Activated naive CD4-positive, alpha-beta T cell (primary cell): ENCODE results near the gene PIK3IP1.

Source experiments
- DNase-seq, 4 experiments: peaks; one replicate each; lab custom pipeline; 2025; lab: John Stamatoyannopoulos, UW

PIK3IP1 gene

GRCh38 chr22:31278626-31279326 is 13.5 kb downstream of the PIK3IP1 start:
- DNase-seq, result peak in 2 of 4 experiments; percentile 41 to 42

GRCh38 chr22:31278151-31278621 is 14.1 kb downstream of the PIK3IP1 start:
- DNase-seq, result peak in 1 of 4 experiments; percentile 17

DNA sequence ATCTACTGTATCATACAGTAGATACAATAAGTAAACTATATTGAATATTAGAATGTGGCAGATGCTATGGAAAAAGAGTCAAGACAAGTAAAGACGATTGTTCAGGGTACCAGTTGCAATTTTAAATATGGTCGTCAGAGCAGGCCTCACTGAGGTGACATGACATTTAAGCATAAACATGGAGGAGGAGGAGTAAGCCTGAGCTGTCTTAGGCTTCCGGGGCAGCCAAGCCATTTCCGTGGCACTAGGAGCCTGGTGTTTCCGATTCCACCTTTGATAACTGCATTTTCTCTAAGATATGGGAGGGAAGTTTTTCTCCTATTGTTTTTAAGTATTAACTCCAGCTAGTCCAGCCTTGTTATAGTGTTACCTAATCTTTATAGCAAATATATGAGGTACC is 14.5 kb downstream of the PIK3IP1 start:
- no peak for DNase-seq

GRCh38 chr22:31276426-31277167 is 15.7 kb downstream of the PIK3IP1 start:
- DNase-seq, result no peak

DNA sequence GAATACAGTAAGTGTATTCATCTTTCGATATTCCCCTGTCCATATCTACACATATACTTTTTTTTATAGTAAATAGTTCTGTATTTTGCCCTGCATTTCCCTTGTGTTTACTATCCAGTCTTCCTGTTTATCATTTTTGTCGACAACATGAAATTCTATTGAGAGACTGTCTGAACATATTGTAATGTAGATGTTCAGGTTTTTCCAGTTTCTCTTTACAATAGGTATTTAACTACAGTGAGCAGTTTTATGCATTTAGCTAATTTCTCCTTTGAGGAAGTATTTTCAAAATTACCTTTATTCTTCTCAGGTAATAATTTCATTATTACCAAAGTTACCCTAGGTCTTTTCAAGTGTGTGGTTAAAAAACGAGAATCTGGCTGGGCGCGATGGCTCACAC is 16.7 kb downstream of the PIK3IP1 start:
- no peak for DNase-seq

GRCh38 chr22:31275018-31275417 is 17.3 kb downstream of the PIK3IP1 start:
- DNase-seq, result no peak

DNA sequence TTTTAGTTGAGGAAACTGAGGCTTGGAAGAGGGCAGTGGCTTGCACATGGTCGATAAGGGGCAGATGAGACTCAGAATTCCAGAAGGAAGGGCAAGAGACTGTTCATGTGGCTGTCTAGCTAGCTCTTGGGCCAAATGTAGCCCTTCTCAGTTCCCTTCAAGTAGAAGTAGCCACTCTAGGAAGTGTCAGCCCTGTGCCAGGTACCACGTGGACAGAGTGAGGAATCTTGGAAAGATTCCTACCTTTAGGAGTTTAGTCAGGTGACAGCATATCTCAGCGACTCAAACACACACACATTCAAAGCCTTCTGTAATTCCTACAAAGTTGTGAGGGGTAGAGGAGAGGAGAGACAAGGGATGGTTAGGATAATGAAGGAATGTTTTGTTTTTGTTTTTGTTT is 18.3 kb downstream of the PIK3IP1 start:
- no peak for DNase-seq

GRCh38 chr22:31272522-31273446 is 19.5 kb downstream of the PIK3IP1 start:
- DNase-seq, result peak in 2 of 4 experiments; percentile 20 to 22

- no peak for DNase-seq
These were observed 20.8 kb downstream of the PIK3IP1 start for GRCh38 chr22:31271485-31271884.

- DNase-seq, result no peak
These were observed 21.3 kb downstream of the PIK3IP1 start for GRCh38 chr22:31271026-31271425.

GRCh38 chr22:31269892-31270579 is 22.3 kb downstream of the PIK3IP1 start:
- DNase-seq, result no peak

DNA sequence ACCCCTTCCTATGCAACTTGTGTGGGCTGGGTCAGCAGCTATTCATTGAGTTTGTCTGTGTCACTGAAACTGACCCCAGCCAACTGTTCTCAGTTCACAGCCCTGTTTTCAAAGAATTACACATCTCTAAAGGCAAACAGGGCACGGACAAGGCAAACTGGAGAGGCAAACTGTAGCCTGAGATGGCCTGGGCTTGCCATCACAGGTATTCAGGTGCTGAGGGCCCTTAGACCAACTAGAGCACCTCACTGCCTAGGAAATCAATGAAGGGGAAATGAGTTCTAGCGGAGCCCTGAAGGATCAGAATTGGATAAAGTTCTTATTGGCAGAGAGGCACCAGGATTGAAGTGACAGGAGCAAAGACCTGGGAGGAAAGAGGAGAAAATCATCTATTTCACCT is 24.0 kb downstream of the PIK3IP1 start:
- no peak for DNase-seq

GRCh38 chr22:31263896-31264640 is 28.2 kb downstream of the PIK3IP1 start:
- no peak for DNase-seq

- DNase-seq, result no peak
These were observed 29.8 kb downstream of the PIK3IP1 start for GRCh38 chr22:31262312-31263133.

DNA sequence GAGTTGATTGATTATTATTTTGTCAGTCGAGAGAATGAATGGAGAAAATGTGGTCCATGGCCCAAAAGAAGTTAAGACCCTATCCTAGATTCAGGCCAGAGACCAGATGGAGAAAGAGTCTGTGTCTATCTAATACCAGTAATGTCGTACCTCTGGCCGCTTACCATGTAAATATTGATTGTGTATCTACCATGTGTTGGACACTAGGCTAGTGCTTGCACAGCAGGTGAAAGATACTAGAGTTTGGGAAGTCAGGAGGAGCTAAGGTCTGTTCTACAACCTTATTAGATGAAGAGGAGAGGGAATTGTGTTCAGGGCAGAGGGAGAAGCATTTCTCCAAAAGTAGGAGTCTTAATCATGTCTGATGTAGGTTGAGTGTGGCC is 31.8 kb downstream of the PIK3IP1 start:
- no peak for DNase-seq

DNA sequence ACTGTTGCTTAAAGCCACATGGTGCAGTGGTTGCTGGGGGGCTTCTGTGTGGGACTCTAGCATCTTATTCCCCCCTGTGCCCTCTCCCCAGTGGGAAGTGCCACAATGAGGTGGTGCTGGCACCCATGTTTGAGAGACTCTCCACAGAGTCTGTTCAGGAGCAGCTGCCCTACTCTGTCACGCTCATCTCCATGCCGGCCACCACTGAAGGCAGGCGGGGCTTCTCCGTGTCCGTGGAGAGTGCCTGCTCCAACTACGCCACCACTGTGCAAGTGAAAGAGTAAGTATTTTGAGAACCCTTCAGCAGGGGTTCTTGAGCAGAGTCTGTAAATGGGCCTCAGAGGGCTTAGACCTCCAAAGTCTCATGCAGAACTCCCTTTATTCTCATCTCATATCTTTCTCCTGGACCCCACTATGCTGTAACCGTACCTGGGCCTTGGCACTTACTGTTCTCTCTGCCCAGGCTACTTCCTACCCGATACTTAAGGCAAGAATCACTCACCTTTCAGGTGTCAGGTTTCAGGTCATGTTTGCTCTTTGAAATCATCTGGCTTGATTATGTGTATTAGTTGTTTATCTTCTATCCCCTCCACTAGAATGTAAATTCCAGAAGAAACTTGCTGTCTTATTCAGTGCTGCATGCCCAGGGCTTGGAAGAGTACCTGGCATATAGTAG is 32.4 kb downstream of the PIK3IP1 start:
- DNase-seq, result no peak

- no peak for DNase-seq
These were observed 38.3 kb downstream of the PIK3IP1 start for GRCh38 chr22:31253949-31254348.

DNA sequence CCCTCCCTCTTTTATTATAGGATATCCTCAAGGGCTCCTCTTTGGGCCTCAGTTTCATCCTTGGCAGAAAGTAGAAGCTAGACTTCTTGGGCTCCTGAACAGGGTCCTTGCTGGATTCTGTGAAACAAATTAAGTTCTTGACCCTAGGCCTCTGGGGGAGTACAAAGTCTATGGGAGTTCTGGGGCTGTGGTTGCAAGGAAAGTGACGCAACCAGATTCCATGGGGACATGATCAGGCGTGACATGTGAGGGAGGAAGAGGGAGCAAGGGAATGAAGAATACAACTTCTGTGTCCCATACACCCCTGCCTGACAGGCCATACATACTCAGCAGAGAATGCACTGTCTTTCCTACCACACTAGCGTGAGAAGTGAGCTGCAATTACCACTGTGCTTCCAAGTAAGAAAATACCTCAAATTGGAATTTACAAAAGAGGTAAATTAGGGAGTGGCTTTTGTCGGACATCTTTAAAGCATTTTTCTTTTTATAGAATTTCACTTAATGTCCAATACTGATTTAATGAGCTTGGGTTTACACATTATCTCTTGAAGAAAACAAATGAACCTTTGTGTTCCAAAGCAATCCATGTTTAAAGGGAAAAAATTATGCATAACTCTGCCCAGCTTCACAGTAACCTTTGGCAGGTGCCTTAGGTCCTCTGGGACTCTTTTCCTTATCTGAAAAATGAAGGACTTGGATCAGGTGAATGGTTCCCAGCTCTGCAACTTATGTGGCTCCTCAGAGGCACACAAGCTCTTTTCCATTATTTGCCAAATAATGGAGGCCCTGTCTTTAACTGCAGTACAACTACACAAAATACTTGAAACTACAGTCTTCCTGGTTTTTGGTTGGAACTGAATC is 41.3 kb downstream of the PIK3IP1 start:
- no peak for DNase-seq
